K562 (cell line): Measurements from ENCODE around the gene LMAN1L. TPM values are rescaled to one million over a fixed set of nuclear protein-coding genes. Genes with fewer than 3 reads are reported as not detected.

Experiments used
- BRCA1 ChIP-seq, 2 experiments: fragments of 450-650 bp in 1 of 2; sonication (generic) in 1 of 2; formaldehyde crosslinking in 1 of 2; IDR thresholded peaks; 2 replicates each; pipeline versions ENCODE4 v1.5.0 to v1.6.1; 2017 to 2020; ENCODE audit warnings: mild to moderate bottlenecking in 1 of 2, missing genetic modification reagents in 1 of 2
- CEBPB ChIP-seq: fragments of 450-650 bp; IDR thresholded peaks from 2 replicates; pipeline ENCODE4 v1.6.1; 2016; ENCODE audit warnings: missing genetic modification characterization, missing compliant biosample characterization
- GATA2 ChIP-seq: sonication (generic); formaldehyde crosslinking; IDR thresholded peaks from 2 replicates; pipeline ENCODE4 v1.4.0; 2020; ENCODE audit warnings: mild to moderate bottlenecking, missing genetic modification reagents
- HDAC2 ChIP-seq: fragments of 450-650 bp; IDR thresholded peaks from 2 replicates; pipeline ENCODE4 v1.6.1; 2016; ENCODE audit warnings: mild to moderate bottlenecking
- MECOM ChIP-seq: fragments of 250-450 bp; sonication (Bioruptor Pico); IDR thresholded peaks from 2 replicates; pipeline ENCODE4 v1.8.0; 2022; ENCODE audit warnings: inconsistent platforms
- MTA1 ChIP-seq: fragments of 450-650 bp; IDR thresholded peaks from 2 replicates; pipeline ENCODE4 v1.6.1; 2017; ENCODE audit warnings: borderline replicate concordance
- NCOA1 ChIP-seq: fragments of 450-650 bp; IDR thresholded peaks from 2 replicates; pipeline ENCODE4 v1.6.1; 2016; ENCODE audit warnings: low read depth
- NFIX ChIP-seq: fragments of 250-450 bp; sonication (Bioruptor Pico); IDR thresholded peaks from 2 replicates; pipeline ENCODE4 v1.4.0; 2020; ENCODE audit warnings: low read depth, mild to moderate bottlenecking, moderate library complexity
- RB1 ChIP-seq: fragments of 450-650 bp; IDR thresholded peaks from 2 replicates; pipeline ENCODE4 v1.6.1; 2017; ENCODE audit warnings: low read depth, mild to moderate bottlenecking
- TAF1 ChIP-seq: IDR thresholded peaks from 2 replicates; pipeline ENCODE4 v1.6.1; 2011; ENCODE audit warnings: mild to moderate bottlenecking, low read length, moderate library complexity; ENCODE audit not compliant: insufficient read depth, control insufficient read depth, severe bottlenecking; ENCODE audit errors: extremely low read depth
- TFAM ChIP-seq: fragments of 250-450 bp; sonication (Bioruptor Pico); conservative IDR thresholded peaks from 2 replicates; pipeline ENCODE4 v1.5.0; 2021; ENCODE audit warnings: mild to moderate bottlenecking, moderate library complexity
- ZNF121 ChIP-seq: sonication (generic); formaldehyde crosslinking; conservative IDR thresholded peaks from 2 replicates; pipeline ENCODE4 v1.8.0; 2022; ENCODE audit warnings: missing genetic modification reagents
- ZNF668 ChIP-seq: fragments of 250-450 bp; sonication (Bioruptor Pico); IDR thresholded peaks from 2 replicates; pipeline ENCODE4 v1.8.0; 2022; ENCODE audit warnings: mild to moderate bottlenecking, inconsistent platforms
- ZNF79 ChIP-seq: fragments of 250-450 bp; sonication (Bioruptor Pico); IDR thresholded peaks from 2 replicates; pipeline ENCODE4 v1.4.0; 2020; ENCODE audit warnings: low read depth, mild to moderate bottlenecking, moderate library complexity
- polyA plus RNA-seq, 8 experiments: library from polyadenylated mRNA; depleted of rRNA in 4 of 8; stranded (reverse) in 5 of 8; unstranded in 3 of 8; fragments of >200 nt; fragmentation: Nextera tagmentation in 2 of 8; fragmentation: Illumina TruSeq in 1 of 8; extraction: Ambion mirVana in 2 of 8; extraction: Trizol in 1 of 8; gene quantifications; 2 replicates each; pipeline versions ENCODE4 v1.2.1 to v1.2.3, GENCODE V29; 2011 to 2014; ENCODE audit warnings: inconsistent platforms in 1 of 8, missing spikeins in 1 of 8
- total RNA-seq, 7 experiments: library from RNA; depleted of rRNA in 6 of 7; stranded (reverse); fragments of >200 nt in 6 of 7; fragmentation: Illumina TruSeq in 2 of 7; extraction: Trizol in 2 of 7; gene quantifications; 2 replicates each; pipeline versions ENCODE4 v1.2.1 to v1.2.3, GENCODE V29; 2011 to 2021; ENCODE audit warnings: low replicate concordance in 1 of 7
- TF ChIP-seq, protein P1 (sequence below): fragments of 200-800 bp; sonication (Bioruptor generic); IDR thresholded peaks from 2 replicates; pipeline ENCODE4 v1.6.1; 2017; ENCODE audit warnings: missing genetic modification characterization, missing compliant biosample characterization
- TF ChIP-seq, protein P2 (sequence below): fragments of 200-800 bp; sonication (Bioruptor generic); IDR thresholded peaks from 2 replicates; pipeline ENCODE4 v1.6.1; 2016; ENCODE audit warnings: missing genetic modification characterization, missing compliant biosample characterization
- TF ChIP-seq, protein P3 (sequence below): sonication (generic); formaldehyde crosslinking; IDR thresholded peaks from 2 replicates; pipeline ENCODE4 v1.8.0; 2023; ENCODE audit warnings: mild to moderate bottlenecking, missing genetic modification reagents

Gene LMAN1L
- total and polyA plus RNA-seq, 9 of the 15 experiments (the other 6 are each of a cell fraction or from before 2014, with no cell fraction given): not detected

DNA sequence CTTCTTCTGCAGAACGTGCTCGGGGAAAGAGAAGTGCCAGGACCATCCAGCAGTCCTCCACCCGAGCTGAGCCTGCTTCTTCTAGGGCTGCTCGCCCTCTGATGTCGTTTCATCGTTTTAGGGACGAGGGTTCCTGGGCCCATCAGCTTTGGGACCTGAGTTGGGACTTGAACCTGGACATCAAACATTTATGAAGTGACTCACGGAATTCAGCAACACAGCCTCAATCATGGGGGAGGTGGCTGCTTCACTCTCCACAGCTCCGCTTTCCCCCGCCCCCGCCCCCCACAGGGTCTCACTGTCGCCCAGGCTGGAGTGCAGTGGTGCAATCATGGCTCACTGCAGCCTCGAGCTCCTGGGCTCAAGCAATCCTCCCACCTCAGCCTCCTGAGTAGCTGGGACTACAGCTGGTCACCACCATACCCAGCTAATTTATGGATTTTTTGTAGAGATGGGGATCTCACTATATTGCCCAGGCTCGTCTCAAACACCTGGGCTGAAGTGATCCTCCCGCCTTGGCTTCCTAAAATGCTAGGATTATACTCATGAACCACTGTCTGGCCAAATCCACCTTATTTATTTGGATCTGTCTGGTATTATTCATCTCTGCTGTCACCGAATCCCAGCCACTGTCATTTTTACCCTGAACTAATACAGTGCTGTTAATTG, 61.3 kb downstream of the LMAN1L start (continued):
- TF ChIP-seq, protein P1, sequence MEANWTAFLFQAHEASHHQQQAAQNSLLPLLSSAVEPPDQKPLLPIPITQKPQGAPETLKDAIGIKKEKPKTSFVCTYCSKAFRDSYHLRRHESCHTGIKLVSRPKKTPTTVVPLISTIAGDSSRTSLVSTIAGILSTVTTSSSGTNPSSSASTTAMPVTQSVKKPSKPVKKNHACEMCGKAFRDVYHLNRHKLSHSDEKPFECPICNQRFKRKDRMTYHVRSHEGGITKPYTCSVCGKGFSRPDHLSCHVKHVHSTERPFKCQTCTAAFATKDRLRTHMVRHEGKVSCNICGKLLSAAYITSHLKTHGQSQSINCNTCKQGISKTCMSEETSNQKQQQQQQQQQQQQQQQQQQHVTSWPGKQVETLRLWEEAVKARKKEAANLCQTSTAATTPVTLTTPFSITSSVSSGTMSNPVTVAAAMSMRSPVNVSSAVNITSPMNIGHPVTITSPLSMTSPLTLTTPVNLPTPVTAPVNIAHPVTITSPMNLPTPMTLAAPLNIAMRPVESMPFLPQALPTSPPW (CRISPR knock-in tag): no peak
- TF ChIP-seq NCOA1: no peak
- TF ChIP-seq GATA2: no peak
- no peak for TF ChIP-seq NFIX (CRISPR knock-in tag)
- no peak for TF ChIP-seq ZNF79 (CRISPR knock-in tag)
- TF ChIP-seq TFAM (CRISPR knock-in tag): no peak
- no peak for TF ChIP-seq BRCA1 (IDR thresholded peaks at IDR 0.05)
- TF ChIP-seq BRCA1 (CRISPR knock-in tag; IDR thresholded peaks at IDR 0.05): no peak
- TF ChIP-seq CEBPB (tag): peak; percentile 51
- TF ChIP-seq RB1: no peak
- TF ChIP-seq, protein P2, sequence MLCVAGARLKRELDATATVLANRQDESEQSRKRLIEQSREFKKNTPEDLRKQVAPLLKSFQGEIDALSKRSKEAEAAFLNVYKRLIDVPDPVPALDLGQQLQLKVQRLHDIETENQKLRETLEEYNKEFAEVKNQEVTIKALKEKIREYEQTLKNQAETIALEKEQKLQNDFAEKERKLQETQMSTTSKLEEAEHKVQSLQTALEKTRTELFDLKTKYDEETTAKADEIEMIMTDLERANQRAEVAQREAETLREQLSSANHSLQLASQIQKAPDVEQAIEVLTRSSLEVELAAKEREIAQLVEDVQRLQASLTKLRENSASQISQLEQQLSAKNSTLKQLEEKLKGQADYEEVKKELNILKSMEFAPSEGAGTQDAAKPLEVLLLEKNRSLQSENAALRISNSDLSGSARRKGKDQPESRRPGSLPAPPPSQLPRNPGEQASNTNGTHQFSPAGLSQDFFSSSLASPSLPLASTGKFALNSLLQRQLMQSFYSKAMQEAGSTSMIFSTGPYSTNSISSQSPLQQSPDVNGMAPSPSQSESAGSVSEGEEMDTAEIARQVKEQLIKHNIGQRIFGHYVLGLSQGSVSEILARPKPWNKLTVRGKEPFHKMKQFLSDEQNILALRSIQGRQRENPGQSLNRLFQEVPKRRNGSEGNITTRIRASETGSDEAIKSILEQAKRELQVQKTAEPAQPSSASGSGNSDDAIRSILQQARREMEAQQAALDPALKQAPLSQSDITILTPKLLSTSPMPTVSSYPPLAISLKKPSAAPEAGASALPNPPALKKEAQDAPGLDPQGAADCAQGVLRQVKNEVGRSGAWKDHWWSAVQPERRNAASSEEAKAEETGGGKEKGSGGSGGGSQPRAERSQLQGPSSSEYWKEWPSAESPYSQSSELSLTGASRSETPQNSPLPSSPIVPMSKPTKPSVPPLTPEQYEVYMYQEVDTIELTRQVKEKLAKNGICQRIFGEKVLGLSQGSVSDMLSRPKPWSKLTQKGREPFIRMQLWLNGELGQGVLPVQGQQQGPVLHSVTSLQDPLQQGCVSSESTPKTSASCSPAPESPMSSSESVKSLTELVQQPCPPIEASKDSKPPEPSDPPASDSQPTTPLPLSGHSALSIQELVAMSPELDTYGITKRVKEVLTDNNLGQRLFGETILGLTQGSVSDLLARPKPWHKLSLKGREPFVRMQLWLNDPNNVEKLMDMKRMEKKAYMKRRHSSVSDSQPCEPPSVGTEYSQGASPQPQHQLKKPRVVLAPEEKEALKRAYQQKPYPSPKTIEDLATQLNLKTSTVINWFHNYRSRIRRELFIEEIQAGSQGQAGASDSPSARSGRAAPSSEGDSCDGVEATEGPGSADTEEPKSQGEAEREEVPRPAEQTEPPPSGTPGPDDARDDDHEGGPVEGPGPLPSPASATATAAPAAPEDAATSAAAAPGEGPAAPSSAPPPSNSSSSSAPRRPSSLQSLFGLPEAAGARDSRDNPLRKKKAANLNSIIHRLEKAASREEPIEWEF (CRISPR knock-in tag): no peak
- TF ChIP-seq HDAC2: no peak
- no peak for TF ChIP-seq MTA1
- TF ChIP-seq ZNF121 (CRISPR knock-in tag): peak; percentile 87
- no peak for TF ChIP-seq MECOM (CRISPR knock-in tag)
- TF ChIP-seq, protein P3, sequence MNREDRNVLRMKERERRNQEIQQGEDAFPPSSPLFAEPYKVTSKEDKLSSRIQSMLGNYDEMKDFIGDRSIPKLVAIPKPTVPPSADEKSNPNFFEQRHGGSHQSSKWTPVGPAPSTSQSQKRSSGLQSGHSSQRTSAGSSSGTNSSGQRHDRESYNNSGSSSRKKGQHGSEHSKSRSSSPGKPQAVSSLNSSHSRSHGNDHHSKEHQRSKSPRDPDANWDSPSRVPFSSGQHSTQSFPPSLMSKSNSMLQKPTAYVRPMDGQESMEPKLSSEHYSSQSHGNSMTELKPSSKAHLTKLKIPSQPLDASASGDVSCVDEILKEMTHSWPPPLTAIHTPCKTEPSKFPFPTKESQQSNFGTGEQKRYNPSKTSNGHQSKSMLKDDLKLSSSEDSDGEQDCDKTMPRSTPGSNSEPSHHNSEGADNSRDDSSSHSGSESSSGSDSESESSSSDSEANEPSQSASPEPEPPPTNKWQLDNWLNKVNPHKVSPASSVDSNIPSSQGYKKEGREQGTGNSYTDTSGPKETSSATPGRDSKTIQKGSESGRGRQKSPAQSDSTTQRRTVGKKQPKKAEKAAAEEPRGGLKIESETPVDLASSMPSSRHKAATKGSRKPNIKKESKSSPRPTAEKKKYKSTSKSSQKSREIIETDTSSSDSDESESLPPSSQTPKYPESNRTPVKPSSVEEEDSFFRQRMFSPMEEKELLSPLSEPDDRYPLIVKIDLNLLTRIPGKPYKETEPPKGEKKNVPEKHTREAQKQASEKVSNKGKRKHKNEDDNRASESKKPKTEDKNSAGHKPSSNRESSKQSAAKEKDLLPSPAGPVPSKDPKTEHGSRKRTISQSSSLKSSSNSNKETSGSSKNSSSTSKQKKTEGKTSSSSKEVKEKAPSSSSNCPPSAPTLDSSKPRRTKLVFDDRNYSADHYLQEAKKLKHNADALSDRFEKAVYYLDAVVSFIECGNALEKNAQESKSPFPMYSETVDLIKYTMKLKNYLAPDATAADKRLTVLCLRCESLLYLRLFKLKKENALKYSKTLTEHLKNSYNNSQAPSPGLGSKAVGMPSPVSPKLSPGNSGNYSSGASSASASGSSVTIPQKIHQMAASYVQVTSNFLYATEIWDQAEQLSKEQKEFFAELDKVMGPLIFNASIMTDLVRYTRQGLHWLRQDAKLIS (CRISPR knock-in tag): no peak
- TF ChIP-seq TAF1: no peak
- TF ChIP-seq ZNF668: no peak
